ENCODE measurements around the gene DDR2.

DNA sequence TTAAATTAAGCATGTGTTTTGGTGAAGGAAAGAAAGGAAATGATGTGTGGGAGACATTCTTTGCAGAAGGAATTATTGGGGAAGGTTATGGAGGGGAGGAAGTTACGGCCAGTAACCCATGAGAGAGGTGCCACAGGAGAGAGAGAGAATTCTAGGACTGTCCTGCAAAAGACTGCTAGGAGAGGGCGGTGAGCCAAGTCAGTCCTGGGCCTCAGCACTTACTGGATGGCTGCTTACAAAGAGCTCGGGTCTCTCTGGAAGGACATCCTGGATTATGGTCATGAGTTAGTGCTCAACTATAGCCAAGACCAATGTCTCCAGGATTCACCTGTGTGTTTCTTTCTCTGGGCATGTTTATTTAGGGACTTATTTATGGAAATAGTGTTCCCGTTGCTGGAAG is 83.9 kb downstream of the DDR2 start:
- TF ChIP-seq EZH2phosphoT487 (IDR thresholded peaks at IDR 0.05; ENCODE audit: insufficient read depth, low read depth) (no peak), EZH2 (IDR thresholded peaks at IDR 0.05; ENCODE audit: insufficient read depth, poor library complexity, severe bottlenecking) (no peak)
